ENCODE data around the gene TCF7. TPM values are rescaled to one million over a fixed set of nuclear protein-coding genes. Genes with fewer than 3 reads are reported as not detected.
A peak's percentile ranks its signal among the peaks of the same experiment; 100 is the strongest.

TCF7 gene
- total RNA-seq, 4 donors from 2014 or later = 1.0 to 4.3 (median 2.4) TPM; not detected in 1

DNA sequence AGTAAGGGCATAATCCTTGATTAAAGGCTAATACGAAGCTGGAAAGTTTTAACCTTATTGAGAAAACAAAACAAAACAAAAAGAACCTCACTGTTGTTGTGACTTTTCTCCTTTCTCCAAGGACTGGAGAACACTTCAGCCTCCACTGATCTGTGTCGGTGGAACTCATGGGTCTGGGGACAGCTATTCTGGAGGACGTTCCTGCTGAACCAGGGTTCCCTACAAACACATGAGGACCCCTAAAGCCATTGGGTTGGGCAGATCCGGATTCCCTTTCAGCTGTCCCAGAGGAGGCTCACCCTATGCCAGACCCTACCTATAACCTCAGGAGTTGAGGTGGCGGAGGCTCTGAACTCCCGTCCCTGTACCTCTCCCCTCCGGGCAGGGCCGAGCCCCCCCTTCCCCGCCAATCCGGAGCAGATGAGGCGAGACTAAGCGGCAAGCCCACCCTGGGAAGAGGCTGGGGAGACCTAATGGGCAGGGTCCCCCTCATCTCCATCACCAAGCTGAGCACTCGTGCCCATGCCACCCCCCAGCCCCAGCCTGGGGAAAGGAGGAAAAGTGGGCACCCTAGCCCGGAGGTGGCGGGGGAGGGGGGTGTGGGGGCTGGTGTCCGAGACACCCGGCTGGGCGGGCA is 1.6 kb upstream of the TCF7 start:
- Histone ChIP-seq H3K4me1 (peaks cover 0 to 10% of the 10 kb centered on the region in 2 donors), H3K4me3 (no peak overlapping the region), H3K27ac (no peak overlapping the region), H3K9me3 (no peaks in the 10 kb centered on the region), H3K27me3 (no peaks in the 10 kb centered on the region), H3K36me3 (no peaks in the 10 kb centered on the region)
- TF ChIP-seq, protein P1, sequence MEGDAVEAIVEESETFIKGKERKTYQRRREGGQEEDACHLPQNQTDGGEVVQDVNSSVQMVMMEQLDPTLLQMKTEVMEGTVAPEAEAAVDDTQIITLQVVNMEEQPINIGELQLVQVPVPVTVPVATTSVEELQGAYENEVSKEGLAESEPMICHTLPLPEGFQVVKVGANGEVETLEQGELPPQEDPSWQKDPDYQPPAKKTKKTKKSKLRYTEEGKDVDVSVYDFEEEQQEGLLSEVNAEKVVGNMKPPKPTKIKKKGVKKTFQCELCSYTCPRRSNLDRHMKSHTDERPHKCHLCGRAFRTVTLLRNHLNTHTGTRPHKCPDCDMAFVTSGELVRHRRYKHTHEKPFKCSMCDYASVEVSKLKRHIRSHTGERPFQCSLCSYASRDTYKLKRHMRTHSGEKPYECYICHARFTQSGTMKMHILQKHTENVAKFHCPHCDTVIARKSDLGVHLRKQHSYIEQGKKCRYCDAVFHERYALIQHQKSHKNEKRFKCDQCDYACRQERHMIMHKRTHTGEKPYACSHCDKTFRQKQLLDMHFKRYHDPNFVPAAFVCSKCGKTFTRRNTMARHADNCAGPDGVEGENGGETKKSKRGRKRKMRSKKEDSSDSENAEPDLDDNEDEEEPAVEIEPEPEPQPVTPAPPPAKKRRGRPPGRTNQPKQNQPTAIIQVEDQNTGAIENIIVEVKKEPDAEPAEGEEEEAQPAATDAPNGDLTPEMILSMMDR (IDR thresholded peaks at IDR 0.05) = no peak
- TF ChIP-seq POLR2A (IDR thresholded peaks at IDR 0.05) = no peak
- DNase-seq = no peak
- intact Hi-C loops (cut with DNase I; ENCODE audit: low total_unique reads) = no loop called here

GRCh38 chr5:134113363-134113889 is 1.1 kb upstream of the TCF7 start:
- Histone ChIP-seq H3K4me1 (peaks cover 0 to 10% of the 10 kb centered on the region in 2 donors), H3K27ac (no peak overlapping the region), H3K27me3 (no peaks in the 10 kb centered on the region), H3K4me3 (peak overlapping the region in 1 of 2 donors; percentile 52), H3K9me3 (no peaks in the 10 kb centered on the region), H3K36me3 (no peaks in the 10 kb centered on the region)
- intact Hi-C loops (cut with DNase I; ENCODE audit: low total_unique reads) = no loop called here
- TF ChIP-seq, protein P1 (IDR thresholded peaks at IDR 0.05) = no peak
- no peak for TF ChIP-seq POLR2A (IDR thresholded peaks at IDR 0.05)
- DNase-seq = no peak

DNA sequence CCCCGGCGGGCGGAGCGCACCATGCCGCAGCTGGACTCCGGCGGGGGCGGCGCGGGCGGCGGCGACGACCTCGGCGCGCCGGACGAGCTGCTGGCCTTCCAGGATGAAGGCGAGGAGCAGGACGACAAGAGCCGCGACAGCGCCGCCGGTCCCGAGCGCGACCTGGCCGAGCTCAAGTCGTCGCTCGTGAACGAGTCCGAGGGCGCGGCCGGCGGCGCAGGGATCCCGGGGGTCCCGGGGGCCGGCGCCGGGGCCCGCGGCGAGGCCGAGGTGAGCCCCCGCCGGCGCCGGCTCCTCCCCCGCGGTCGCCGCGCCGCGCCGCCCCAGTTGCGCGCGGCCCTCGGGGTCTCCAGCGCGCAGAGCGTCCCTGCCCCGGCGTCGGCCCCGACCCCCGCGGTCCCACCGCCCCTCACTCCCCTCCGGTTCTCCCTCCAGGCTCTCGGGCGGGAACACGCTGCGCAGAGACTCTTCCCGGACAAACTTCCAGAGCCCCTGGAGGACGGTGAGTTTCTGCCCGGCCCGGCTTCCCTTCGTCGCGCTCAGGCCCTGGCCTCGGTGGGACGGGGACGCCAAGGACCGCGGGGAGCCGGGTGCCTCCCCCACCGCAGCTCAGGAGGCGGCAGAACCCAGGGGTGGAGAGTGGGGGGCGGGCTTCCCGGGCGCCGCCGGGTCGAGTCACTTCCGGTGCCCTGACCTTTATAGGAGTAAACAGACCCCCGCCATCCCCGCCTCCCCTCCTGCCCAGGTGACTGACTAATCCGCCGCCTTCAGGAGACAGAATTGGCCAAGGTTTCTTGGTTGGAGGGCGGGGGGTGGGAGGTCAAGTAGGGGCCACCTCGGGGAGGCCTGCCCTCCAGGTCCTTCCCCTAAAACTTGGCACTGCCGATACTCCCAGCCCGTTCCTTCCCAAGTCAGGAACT is 665 bp downstream of the TCF7 start:
- intact Hi-C loops (cut with DNase I; ENCODE audit: low total_unique reads) = no loop called here
- Histone ChIP-seq H3K4me3 (peak overlapping the region in 1 of 2 donors; percentile 52), H3K27ac (peak overlapping the region; percentile 15 to 50), H3K9me3 (no peaks in the 10 kb centered on the region), H3K4me1 (peaks cover 0 to 10% of the 10 kb centered on the region in 2 donors), H3K36me3 (no peaks in the 10 kb centered on the region), H3K27me3 (no peaks in the 10 kb centered on the region)
- TF ChIP-seq POLR2A (IDR thresholded peaks at IDR 0.05) = no peak
- TF ChIP-seq, protein P1 (IDR thresholded peaks at IDR 0.05) = no peak
- DNase-seq = peak in 1 of 2 donors; percentile 26

DNA sequence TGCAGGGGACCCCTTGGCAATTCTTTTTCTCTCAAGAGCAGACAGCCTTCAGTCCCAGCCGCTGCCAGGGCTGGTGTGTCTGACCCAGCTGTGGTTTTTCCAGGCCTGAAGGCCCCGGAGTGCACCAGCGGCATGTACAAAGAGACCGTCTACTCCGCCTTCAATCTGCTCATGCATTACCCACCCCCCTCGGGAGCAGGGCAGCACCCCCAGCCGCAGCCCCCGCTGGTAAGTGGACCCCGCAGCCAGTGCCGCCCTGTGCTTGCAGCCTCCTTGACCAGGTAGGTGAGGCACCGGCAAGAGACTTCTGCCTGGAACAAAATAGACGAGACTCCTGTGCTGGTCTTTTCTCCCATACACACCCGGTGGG is 1.3 kb downstream of the TCF7 start:
- no peak for TF ChIP-seq POLR2A (IDR thresholded peaks at IDR 0.05)
- TF ChIP-seq, protein P1 (IDR thresholded peaks at IDR 0.05) = no peak
- Histone ChIP-seq H3K27ac (no peak overlapping the region), H3K27me3 (no peaks in the 10 kb centered on the region), H3K4me3 (no peak overlapping the region), H3K9me3 (no peaks in the 10 kb centered on the region), H3K36me3 (no peaks in the 10 kb centered on the region), H3K4me1 (peaks cover 0 to 10% of the 10 kb centered on the region in 2 donors)
- DNase-seq = no peak
- intact Hi-C loops (cut with DNase I; ENCODE audit: low total_unique reads) = no loop called here

DNA sequence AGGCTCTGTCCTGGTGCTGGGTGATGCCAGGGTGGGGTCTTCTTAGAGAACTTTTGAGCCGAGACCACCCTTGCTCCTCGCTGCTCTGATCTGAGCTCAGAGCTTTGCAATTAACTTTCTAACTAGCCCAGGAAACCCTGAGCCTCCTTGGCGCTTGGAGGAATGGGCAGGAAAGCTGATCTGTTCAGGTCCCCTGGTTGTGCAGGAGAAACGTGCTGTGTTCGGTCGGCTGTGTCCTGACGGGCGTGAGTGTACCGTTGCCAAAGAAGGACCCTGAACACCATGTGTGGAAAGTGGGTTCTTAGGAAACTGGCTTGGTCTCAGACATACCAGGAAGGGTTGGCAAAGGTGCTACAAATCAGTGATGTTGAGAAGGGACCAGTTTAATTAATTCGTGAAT is 1.8 kb downstream of the TCF7 start:
- TF ChIP-seq POLR2A (IDR thresholded peaks at IDR 0.05) = no peak
- TF ChIP-seq, protein P1 (IDR thresholded peaks at IDR 0.05) = no peak
- intact Hi-C loops (cut with DNase I; ENCODE audit: low total_unique reads) = no loop called here
- Histone ChIP-seq H3K27me3 (no peaks in the 10 kb centered on the region), H3K4me1 (peaks cover 0 to 10% of the 10 kb centered on the region in 2 donors), H3K9me3 (no peaks in the 10 kb centered on the region), H3K27ac (no peak overlapping the region), H3K4me3 (no peak overlapping the region), H3K36me3 (no peaks in the 10 kb centered on the region)
- no peak for DNase-seq

Measured in uterus (tissue), 4 donors.